ENCODE measurements around the gene WDR59.
"Not testable (repeated sequence)": the region's sequence is repeated elsewhere in the genome, so short reads cannot be mapped to it uniquely, and the experiment has no call there.

WDR59 gene

DNA sequence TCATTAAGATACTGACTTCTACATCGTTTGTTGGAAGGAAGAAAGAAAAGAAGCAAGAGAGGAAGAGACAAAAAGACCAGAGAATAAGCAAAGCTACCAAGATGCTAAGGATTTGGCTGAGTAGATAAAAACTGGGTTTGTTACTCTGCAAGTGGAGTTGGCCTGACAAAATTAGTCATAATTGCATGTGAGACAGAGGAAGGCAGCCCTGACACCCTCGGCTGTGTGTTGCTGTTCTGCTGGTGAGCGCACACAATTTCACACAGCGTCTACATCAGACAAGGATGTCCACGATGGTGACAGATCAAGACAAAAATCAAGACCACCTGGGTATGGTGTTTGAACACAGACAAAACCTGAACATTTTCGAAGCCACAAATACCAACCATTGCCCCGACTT is 134.9 kb downstream of the WDR59 start:
- DNase-seq = no peak

DNA sequence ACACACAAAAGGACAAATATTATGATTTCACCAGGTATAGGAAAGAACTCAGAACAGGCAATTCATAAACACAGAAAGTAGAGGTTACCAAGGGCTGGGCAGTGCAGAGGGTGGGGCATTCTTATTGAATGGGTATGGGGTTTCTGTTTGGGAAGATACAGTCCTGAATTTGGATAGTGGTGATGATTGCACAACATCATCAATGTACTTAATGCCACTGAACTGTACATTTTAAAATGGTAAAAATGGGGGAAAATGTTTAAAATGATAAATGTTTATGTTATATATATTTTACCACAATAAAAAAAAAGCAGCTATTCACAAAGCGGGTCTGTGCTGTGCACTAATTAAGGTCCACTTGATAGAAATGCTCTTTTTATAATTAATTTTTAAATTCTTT is 137.7 kb downstream of the WDR59 start:
- no peak for DNase-seq

DNA sequence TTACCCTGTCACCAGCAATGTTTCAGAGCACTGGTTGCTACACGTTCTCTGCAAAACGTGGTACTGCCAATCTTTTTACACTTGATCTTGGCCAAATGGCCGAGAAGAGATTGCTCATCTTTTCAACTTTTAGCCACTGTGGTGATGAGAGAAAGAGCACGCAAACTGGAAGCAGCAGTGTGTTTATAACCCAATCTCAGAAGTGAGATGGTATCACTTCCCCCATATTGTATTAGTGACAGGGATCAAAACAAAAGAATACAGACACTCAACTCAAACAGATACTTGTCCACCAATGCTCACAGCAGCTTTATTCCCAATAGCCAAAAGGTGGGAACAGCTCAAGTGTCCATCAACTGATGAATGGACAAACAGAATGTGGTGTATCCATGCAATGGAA is 138.2 kb downstream of the WDR59 start:
- DNase-seq = no peak

DNA sequence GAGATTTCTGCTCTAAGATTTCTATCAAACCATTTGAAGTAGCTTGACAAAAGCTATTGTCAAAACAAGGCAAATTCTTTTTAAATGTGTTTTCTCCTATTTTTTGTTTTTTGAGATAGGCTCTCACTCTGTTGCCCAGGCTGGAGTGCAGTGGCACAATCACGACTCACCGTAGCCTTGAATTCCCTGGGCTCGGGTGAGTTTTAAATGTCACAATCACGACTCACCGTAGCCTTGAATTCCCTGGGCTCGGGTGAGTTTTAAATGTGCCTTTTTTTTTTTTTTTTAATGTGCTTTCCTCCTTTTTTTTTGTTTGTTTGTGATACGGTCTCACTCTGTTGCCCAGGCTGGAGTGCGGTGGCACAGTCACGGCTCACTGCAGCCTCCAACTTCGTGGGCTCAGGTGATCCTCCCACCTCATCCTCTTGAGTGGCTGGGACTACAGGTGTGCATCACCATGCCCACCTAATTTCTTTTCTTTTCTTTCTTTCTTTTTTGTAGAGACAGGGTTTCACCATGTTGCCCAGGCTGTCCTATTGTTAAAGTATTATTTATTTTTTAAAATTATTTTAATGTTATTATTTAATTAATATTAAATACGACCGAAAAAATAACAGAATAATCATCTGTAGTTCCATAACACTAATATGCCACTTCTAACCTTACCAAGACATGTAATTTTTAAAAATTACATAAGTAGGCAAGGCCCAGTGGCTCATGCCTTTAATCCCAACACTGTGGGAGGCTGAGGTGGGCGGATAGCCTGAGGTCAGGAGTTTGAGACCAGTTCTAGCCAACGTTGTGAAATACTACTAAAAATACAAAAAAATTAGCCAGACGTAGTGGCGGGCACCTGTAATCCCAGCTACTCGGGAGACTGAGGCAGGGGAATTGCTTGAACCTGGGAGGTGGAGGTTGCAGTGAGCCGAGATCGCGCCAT is 140.6 kb downstream of the WDR59 start:
- DNase-seq = no peak

DNA sequence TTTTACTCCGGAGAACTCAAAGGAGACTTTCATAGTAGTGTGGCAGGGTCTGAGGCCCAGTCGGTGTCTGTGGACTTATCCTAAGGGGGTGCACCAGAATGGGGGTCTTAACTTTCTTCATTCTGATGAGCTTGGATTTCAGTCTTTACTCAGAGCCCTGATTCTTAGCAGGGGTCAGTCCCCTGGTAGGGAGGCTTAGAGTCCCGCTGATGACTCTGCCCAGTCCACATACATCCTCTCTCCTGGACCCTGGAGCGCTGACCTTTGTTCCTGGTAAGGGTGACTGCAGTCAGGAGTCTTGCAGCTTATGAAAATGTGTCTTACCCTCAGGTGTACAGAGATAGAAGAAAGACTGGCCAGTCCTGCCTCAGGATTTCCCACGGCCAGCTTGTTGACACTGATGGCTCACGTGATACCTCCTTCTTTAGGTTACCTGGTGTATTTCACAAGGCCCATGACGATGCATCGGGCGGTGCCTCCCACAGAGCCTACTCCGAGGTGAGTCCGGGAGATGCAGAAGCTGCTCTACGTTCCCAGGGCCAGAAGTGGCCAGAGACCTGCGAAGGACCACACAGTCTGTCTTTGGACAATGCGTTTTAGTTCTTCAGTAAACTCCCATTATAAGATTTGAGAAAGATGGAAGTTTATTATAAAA is 141.4 kb downstream of the WDR59 start:
- DNase-seq = not testable (repeated sequence)

DNA sequence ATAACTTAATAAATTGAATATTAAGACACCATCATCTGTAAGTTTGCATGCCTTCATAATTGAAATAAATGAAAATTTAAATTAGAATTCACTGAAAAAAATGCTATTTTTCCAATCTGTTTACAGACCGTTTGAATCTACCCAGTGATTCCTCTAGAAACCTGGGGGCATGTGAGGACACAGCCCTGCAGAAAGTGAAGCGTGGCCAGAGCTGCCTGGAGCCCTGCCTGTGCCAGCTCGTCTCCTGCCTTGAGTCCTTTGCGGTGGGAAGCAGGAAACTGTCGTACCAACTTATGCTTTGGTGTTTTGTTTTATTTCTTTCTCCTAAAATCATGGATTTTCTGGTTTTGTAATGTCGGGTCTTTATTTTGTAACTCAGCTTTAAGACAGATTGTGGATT is 142.5 kb downstream of the WDR59 start:
- DNase-seq = no peak

DNA sequence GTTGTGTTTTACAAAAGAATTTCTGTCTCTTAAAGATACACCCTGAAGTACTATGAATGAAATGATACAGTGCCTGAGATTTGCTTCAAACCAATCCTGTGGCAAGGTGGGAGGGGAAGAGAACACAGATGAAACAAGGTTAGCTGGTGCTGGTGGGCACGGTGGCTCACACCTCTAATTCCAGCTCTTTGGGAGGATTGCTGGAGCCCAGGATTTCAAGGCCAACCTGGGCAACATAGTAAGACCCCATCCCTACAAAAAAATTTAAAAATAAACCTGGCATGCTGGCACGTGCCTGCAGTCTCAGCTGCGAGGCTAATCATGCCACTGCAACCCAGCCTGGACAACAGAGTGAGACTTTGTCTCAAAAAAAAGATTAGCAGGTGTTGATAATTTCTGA is 143.0 kb downstream of the WDR59 start:
- no peak for DNase-seq

DNA sequence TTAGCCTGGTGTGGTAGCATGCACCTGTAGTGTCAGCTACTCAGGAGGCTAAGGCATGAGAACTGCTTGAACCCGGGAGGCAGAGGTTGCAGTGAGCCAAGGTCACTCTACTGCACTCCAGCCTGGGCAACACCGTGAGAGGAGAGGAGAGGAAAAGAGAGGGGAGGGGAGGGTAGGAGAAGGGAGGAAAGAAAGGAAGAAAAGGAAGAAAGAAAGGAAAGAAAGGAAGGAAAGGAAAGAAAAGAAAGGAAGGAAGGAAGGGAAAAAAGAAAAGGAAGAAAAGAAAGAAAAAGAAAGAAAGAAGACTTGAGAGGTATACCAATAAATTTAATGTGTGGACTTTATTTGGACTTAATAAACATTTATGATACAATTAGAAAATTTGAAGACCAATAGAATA is 143.5 kb downstream of the WDR59 start:
- DNase-seq = no peak

DNA sequence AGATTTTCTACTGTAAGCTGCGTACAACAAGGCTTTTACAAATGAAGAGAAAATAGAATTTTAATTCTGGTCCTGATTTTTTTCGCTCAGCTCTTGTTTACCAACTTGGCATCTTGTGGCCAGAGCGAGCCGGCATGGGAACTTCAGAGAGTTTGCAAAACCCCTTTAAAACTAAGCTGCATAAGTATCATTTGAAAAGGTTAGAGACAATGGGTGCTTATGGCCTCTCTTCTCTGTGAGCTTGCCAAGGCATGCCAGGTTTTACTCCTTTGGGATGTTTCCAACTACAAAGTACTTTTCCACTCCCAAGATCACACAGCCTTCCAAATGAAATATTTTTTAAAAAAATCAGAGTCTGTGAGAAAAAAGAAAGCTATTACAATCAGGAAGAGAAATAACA is 147.9 kb downstream of the WDR59 start:
- no peak for DNase-seq

DNA sequence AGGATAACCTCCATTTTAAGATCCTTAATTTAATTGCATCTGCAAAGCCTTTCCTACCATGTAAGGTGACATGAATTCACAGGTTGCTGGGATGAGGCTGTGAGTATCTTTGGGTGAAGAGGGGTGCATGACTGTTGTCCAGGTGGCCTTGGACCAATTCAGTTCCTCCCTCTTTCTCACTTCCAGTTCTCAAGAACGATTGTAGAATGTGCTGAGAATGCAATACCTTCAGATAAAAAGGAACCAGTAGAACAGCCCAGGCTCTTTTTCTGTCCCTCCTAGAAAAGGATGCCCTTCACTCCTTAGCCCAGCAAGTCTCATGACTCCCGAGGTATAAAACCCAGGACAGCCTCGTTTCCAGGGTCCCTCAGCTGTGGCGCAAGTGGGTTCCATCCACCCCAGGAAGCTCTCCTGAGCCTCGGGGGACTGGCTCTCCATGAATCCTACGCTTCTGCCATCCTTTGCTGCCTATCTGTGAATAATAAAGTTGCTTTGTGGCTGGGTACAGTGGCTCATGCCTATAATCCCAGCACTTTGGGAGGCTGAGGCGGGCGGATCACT is 148.7 kb downstream of the WDR59 start:
- no peak for DNase-seq

DNA sequence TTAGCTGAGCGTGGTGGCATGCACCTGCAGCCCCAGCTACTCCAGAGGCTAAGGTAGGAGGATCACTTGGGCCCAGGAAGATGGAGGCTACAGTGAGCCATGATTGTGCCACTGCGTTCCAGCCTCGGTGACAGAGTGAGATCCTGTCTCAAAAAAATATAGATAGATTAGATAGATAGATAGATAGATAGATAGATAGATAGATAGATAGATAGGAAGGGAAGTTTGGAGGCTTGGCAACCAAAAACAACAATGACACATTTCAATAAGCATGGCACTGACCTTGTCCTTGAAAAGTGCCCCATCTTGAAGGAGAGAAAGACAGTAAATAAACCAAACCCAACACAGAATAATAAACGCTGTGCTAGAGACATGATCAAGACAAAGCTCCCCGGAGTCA is 152.7 kb downstream of the WDR59 start:
- DNase-seq = no peak

DNA sequence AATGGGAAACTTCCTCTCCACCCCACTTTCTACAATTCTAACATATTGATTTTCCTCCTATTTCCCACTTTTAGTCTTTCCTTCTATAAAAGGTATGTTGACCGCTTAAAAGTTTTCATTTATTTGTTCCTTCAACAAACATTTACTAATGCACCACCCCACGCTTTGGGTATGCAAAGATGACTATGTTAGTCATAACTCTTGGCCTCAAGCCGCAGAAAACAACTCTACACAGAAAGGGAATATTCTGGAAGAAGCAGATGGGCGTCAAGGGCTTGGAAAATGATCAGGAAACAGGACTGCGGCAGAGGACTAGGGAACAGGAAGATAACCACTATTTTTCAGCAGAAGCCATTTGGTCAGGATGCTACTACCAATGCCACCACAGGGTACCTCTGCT is 153.5 kb downstream of the WDR59 start:
- DNase-seq = no peak

DNA sequence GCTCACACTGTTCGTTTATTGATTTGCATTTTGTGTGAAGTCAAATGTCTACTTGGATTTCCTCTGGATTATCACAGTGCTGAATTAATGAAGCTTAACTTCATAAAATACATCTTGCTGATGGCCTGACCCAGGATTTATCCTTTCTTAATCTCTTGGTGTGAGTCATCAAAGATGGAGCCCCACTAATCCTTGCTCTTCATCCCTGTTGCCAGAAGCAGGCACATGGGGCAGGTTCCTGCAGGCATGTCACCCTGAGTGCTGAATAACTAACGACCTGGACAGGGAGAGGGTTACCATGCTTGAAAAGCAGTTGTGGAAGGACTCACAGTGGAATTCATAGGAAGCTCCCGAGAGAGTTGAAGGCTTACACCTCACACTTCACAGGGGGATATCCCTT is 154.3 kb downstream of the WDR59 start:
- no peak for DNase-seq

DNA sequence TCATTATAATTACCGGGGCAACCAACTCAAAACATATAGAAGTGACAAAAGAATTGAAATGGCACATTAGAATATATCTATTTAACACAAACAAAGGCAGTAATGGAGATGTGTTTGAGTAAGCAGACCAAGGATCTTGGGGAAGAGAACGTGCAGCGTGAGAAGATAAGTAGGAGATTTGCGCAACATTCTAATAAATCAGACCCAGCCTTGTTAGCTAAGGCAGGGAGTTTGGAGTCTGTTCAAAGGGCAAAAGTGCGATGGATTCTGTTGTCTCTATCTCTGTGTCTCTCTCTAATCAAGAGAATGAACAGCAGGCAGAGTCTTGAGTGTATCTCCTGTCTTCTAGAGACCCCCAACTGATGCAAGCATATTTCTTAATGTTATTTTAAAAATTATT is 155.3 kb downstream of the WDR59 start:
- no peak for DNase-seq

DNA sequence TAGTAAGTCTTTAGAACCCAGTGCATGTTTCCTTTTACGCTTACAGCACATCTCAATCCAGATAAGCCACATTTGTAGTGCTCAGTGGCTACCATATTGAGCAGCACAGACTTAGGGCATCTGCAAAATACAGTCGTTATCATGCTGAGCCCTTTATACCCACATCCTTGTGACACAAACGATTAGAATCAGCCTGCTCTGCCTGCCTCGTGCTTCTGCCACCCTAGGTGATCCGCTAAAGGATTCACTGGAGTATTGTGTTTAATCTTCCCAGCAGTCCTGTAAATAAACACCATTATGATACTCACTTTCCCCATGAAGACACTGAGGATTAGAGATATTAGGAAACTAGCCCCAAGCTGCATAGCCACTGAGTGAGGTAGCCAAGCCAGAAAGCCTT is 159.0 kb downstream of the WDR59 start:
- DNase-seq = no peak

DNA sequence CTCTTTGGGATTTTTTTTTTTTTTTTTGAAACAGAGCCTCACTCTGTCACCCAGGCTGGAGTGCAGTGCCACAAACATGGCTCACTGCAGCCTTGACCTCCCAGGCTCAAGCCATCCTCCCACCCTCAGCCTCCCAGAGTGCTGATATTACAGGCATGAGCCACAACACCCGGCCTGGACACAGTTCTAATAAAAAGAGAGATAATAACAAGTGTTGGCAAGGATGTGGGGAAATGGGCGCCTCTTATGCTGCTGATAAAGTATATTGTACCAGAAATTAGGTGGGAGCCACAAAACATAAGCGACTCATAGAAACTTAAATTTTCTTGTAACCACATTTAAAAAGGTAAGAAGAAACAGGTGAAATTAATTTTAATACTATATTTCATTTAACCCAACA is 159.9 kb downstream of the WDR59 start:
- no peak for DNase-seq
